GM12872 (cell line): ENCODE results near the gene GRIK1.

Experiments used
- CTCF ChIP-seq: IDR thresholded peaks from 3 replicates; pipeline ENCODE4 v1.5.1; 2011; ENCODE audit warnings: low read depth, mild to moderate bottlenecking, low read length, moderate library complexity; ENCODE audit not compliant: insufficient read depth

The GRIK1 gene

GRCh38 chr21:29805105-29805504 lies 134.7 kb downstream of the GRIK1 start:
- no peak for TF ChIP-seq CTCF

- no peak for TF ChIP-seq CTCF
Observed at GRCh38 chr21:29803191-29803590, 136.6 kb downstream of the GRIK1 start.

GRCh38 chr21:29801122-29801521 lies 138.7 kb downstream of the GRIK1 start:
- no peak for TF ChIP-seq CTCF

GRCh38 chr21:29800056-29800455 lies 139.7 kb downstream of the GRIK1 start:
- no peak for TF ChIP-seq CTCF

GRCh38 chr21:29798840-29799239 lies 141.0 kb downstream of the GRIK1 start:
- TF ChIP-seq CTCF = no peak

GRCh38 chr21:29797155-29797554 lies 142.6 kb downstream of the GRIK1 start:
- no peak for TF ChIP-seq CTCF

GRCh38 chr21:29793712-29794111 lies 146.1 kb downstream of the GRIK1 start:
- no peak for TF ChIP-seq CTCF

- no peak for TF ChIP-seq CTCF
Observed at GRCh38 chr21:29789393-29789792, 150.4 kb downstream of the GRIK1 start.
